WTC11 (cell line): ENCODE results near the gene UNC93A.
"Not testable (repeated sequence)": the region's sequence is repeated elsewhere in the genome, so short reads cannot be mapped to it uniquely, and the experiment has no call there.

ENCODE experiments used
- ATF1 ChIP-seq: sonication (generic); formaldehyde crosslinking; IDR thresholded peaks from 2 replicates; pipeline ENCODE4 v1.8.1; 2023; ENCODE audit warnings: mild to moderate bottlenecking, moderate library complexity, missing genetic modification reagents
- CTCF ChIP-seq: fragments of 200-600 bp; IDR thresholded peaks from 2 replicates; pipeline ENCODE4 v1.8.0; 2022; ENCODE audit warnings: antibody characterized with exemption
- FOXJ3 ChIP-seq: sonication (generic); formaldehyde crosslinking; IDR thresholded peaks from 2 replicates; pipeline ENCODE4 v1.9.0; 2021; ENCODE audit warnings: missing genetic modification reagents, mild to moderate bottlenecking, borderline replicate concordance
- KAT7 ChIP-seq: sonication (generic); formaldehyde crosslinking; IDR thresholded peaks from 2 replicates; pipeline ENCODE4 v1.8.1; 2023; ENCODE audit warnings: missing genetic modification reagents, mild to moderate bottlenecking, borderline replicate concordance
- TEAD1 ChIP-seq: sonication (generic); formaldehyde crosslinking; IDR thresholded peaks from 2 replicates; pipeline ENCODE4 v1.8.0; 2022; ENCODE audit warnings: mild to moderate bottlenecking, missing genetic modification reagents
- TF ChIP-seq, protein P1 (sequence below): sonication (generic); formaldehyde crosslinking; IDR thresholded peaks from 2 replicates; pipeline ENCODE4 v1.8.1; 2022; ENCODE audit warnings: mild to moderate bottlenecking, moderate library complexity, missing genetic modification reagents
- TF ChIP-seq, protein P2 (sequence below): sonication (generic); formaldehyde crosslinking; IDR thresholded peaks from 2 replicates; pipeline ENCODE4 v1.8.1; 2023; ENCODE audit warnings: mild to moderate bottlenecking, missing genetic modification reagents, moderate library complexity
- TF ChIP-seq, protein P3 (sequence below): sonication (generic); formaldehyde crosslinking; IDR thresholded peaks from 2 replicates; pipeline ENCODE4 v1.8.1; 2022; ENCODE audit warnings: mild to moderate bottlenecking, missing genetic modification reagents, moderate library complexity, borderline replicate concordance

GRCh38 chr6:167241321-167242134 lies 49.6 kb upstream of the UNC93A start:
- TF ChIP-seq CTCF; ATF1 (CRISPR knock-in tag); FOXJ3 (CRISPR knock-in tag); KAT7 (CRISPR knock-in tag); TEAD1 (CRISPR knock-in tag): not testable (repeated sequence)
- TF ChIP-seq, protein P1, sequence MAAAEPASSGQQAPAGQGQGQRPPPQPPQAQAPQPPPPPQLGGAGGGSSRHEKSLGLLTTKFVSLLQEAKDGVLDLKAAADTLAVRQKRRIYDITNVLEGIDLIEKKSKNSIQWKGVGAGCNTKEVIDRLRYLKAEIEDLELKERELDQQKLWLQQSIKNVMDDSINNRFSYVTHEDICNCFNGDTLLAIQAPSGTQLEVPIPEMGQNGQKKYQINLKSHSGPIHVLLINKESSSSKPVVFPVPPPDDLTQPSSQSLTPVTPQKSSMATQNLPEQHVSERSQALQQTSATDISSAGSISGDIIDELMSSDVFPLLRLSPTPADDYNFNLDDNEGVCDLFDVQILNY (CRISPR knock-in tag) = not testable (repeated sequence)
- TF ChIP-seq, protein P2, sequence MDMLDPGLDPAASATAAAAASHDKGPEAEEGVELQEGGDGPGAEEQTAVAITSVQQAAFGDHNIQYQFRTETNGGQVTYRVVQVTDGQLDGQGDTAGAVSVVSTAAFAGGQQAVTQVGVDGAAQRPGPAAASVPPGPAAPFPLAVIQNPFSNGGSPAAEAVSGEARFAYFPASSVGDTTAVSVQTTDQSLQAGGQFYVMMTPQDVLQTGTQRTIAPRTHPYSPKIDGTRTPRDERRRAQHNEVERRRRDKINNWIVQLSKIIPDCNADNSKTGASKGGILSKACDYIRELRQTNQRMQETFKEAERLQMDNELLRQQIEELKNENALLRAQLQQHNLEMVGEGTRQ = not testable (repeated sequence)
- TF ChIP-seq, protein P3, sequence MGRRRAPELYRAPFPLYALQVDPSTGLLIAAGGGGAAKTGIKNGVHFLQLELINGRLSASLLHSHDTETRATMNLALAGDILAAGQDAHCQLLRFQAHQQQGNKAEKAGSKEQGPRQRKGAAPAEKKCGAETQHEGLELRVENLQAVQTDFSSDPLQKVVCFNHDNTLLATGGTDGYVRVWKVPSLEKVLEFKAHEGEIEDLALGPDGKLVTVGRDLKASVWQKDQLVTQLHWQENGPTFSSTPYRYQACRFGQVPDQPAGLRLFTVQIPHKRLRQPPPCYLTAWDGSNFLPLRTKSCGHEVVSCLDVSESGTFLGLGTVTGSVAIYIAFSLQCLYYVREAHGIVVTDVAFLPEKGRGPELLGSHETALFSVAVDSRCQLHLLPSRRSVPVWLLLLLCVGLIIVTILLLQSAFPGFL (CRISPR knock-in tag) = not testable (repeated sequence)
